OCI-LY7 (cell line): ENCODE measurements around the gene SETD1B. TPM values are rescaled to one million over a fixed set of nuclear protein-coding genes. Genes with fewer than 3 reads are reported as not detected.

Source experiments
- BruUV-seq: library from RNA; stranded (reverse); fragments of 400-500 nt; replicated peaks from 2 replicates; lab custom pipeline; 2021; lab: Mats Ljungman, UMichigan
- CTCF ChIA-PET: fragments of 300-600 bp; sonication (Branson Sonifier 250); formaldehyde crosslinking; loops from one replicate; lab custom pipeline; 2022; ENCODE audit warnings: antibody characterized with exemption; ENCODE audit not compliant: unreplicated experiment; lab: Charles Lee
- POLR2A ChIA-PET: fragments of 300-600 bp; sonication (Branson Sonifier 250); formaldehyde crosslinking; loops from one replicate; lab custom pipeline; 2022; ENCODE audit warnings: antibody characterized with exemption; lab: Charles Lee
- DNase-seq: peaks from one replicate; pipeline ENCODE4 v3.0.0-alpha.2; 2015; ENCODE audit warnings: low spot score
- H2AFZ ChIP-seq: fragments of 200-600 bp; sonication (generic), shearing (Covaris generic); 2 replicates; pipeline ENCODE4 v1.6.1; 2014; ENCODE audit warnings: mild to moderate bottlenecking, antibody characterized with exemption, low read length, moderate library complexity
- H3K27ac ChIP-seq: fragments of 200-600 bp; sonication (generic); 2 replicates; pipeline ENCODE4 v1.5.1; 2014; ENCODE audit warnings: mixed run types, low read depth, mild to moderate bottlenecking, moderate library complexity, low read length, inconsistent platforms; ENCODE audit not compliant: poor library complexity, severe bottlenecking
- H3K36me3 ChIP-seq: fragments of 200-600 bp; sonication (generic); 2 replicates; pipeline ENCODE4 v1.6.1; 2014; ENCODE audit warnings: mild to moderate bottlenecking, antibody characterized with exemption, low read length, moderate library complexity, mixed read lengths; ENCODE audit not compliant: insufficient read depth
- H3K4me1 ChIP-seq: fragments of 200-600 bp; sonication (generic); 2 replicates; pipeline ENCODE4 v1.5.1; 2014; ENCODE audit warnings: mild to moderate bottlenecking, low read length; ENCODE audit not compliant: insufficient read depth, poor library complexity, severe bottlenecking
- H3K4me2 ChIP-seq: fragments of 200-600 bp; sonication (generic); 2 replicates; pipeline ENCODE4 v1.6.1; 2014; ENCODE audit warnings: mild to moderate bottlenecking, low read length
- H3K4me3 ChIP-seq: fragments of 200-600 bp; sonication (generic); 2 replicates; pipeline ENCODE4 v1.5.1; 2014; ENCODE audit warnings: mild to moderate bottlenecking, low read depth, low read length; ENCODE audit not compliant: poor library complexity, severe bottlenecking
- H3K79me2 ChIP-seq: fragments of 200-600 bp; sonication (generic); 2 replicates; pipeline ENCODE4 v1.6.1; 2016; ENCODE audit warnings: low read depth, mild to moderate bottlenecking, low read length, moderate library complexity, mixed read lengths; ENCODE audit not compliant: insufficient read depth
- H3K9me2 ChIP-seq: fragments of 200-600 bp; sonication (generic); 2 replicates; pipeline ENCODE4 v1.6.1; 2016; ENCODE audit warnings: mild to moderate bottlenecking, low read length, mixed read lengths; ENCODE audit not compliant: insufficient read depth
- H3K9me3 ChIP-seq: fragments of 200-600 bp; sonication (generic); 2 replicates; pipeline ENCODE4 v1.6.1; 2014; ENCODE audit warnings: mild to moderate bottlenecking, mixed run types, low read length, mixed read lengths
- H4K20me1 ChIP-seq: fragments of 200-600 bp; sonication (generic); 2 replicates; pipeline ENCODE4 v1.6.1; 2014; ENCODE audit warnings: mild to moderate bottlenecking, antibody characterized with exemption, low read length, moderate library complexity, mixed read lengths; ENCODE audit not compliant: insufficient read depth
- CTCF ChIP-seq: fragments of 200-600 bp; sonication (generic); conservative IDR thresholded peaks from 2 replicates; pipeline ENCODE4 v1.5.1; 2014; ENCODE audit warnings: mild to moderate bottlenecking, antibody characterized with exemption, low read length, moderate library complexity, mixed read lengths
- EZH2phosphoT487 ChIP-seq: fragments of 200-600 bp; sonication (generic); IDR thresholded peaks from 2 replicates; pipeline ENCODE4 v1.6.1; 2018; ENCODE audit warnings: low read depth, borderline replicate concordance, mild to moderate bottlenecking, mixed run types, antibody characterized with exemption, low read length, moderate library complexity, mixed read lengths
- intact Hi-C: fragments of 100-400 bp; cut with micrococcal nuclease; formaldehyde crosslinking; loops from one replicate; pipeline ENCODE4 v1.10.0; 2022; ENCODE audit not compliant: unreplicated experiment
- total RNA-seq, 2 experiments: library from RNA; depleted of rRNA in 1 of 2; stranded (reverse); fragments of >200 nt in 1 of 2; shearing (Covaris generic) in 1 of 2; gene quantifications; 2 replicates each; pipeline ENCODE4 v1.2.3, GENCODE V29; 2014 to 2022

SETD1B gene
- total RNA-seq, 2 experiments from 2014 or later: 4.7 to 22.5 TPM

- no TSS peak for BruUV-seq
- Histone ChIP-seq H3K9me2 (no peaks in the 10 kb centered on the region), H3K4me2 (no peak overlapping the region), H3K79me2 (peaks cover 27% of the 10 kb centered on the region; the same call in 1 of the 2 replicates), H4K20me1 (peaks cover 6% of the 10 kb centered on the region; the same call in 1 of the 2 replicates), H3K4me3 (no peak overlapping the region), H3K4me1 (peaks cover 56% of the 10 kb centered on the region), H3K9me3 (no peaks in the 10 kb centered on the region), H3K27ac (no peak overlapping the region), H3K36me3 (peaks cover 39% of the 10 kb centered on the region), H2AFZ (no peak overlapping the region)
- TF ChIP-seq CTCF (no peak), EZH2phosphoT487 (no peak)
- CTCF ChIA-PET: interaction anchor here (1.7 kb wide), 1 partner anchor 29 kb away, joined by 4 read pairs; no protein-coding TSS in a partner anchor
- intact Hi-C loops: no loop called here
- no peak for DNase-seq
- POLR2A ChIA-PET: no interaction called here
Observed at GRCh38 chr12:121808623-121809022, 4.8 kb downstream of the SETD1B start.

GRCh38 chr12:121809712-121810116, 5.9 kb downstream of the SETD1B start:
- no TSS peak for BruUV-seq
- H3K4me2 ChIP-seq: no peak overlapping the region
- peaks cover 30% of the 10 kb centered on the region; the same call in 1 of the 2 replicates for H3K79me2 ChIP-seq
- peaks cover 6% of the 10 kb centered on the region; the same call in 1 of the 2 replicates for H4K20me1 ChIP-seq
- POLR2A ChIA-PET: no interaction called here
- intact Hi-C loops: no loop called here
- H3K9me2 ChIP-seq: no peaks in the 10 kb centered on the region
- H3K4me3 ChIP-seq: no peak overlapping the region
- H3K9me3 ChIP-seq: no peaks in the 10 kb centered on the region
- CTCF ChIA-PET: interaction anchor here (1.7 to 2.9 kb wide), 2 partner anchors 16 to 28 kb away, joined by 4 to 13 read pairs; partner anchors contain the start of gene RHOF
- peaks cover 56% of the 10 kb centered on the region for H3K4me1 ChIP-seq
- TF ChIP-seq EZH2phosphoT487: no peak
- TF ChIP-seq CTCF: no peak
- H3K27ac ChIP-seq: no peak overlapping the region
- peaks cover 47% of the 10 kb centered on the region for H3K36me3 ChIP-seq
- no peak overlapping the region for H2AFZ ChIP-seq
- no peak for DNase-seq

GRCh38 chr12:121810234-121810817, 6.5 kb downstream of the SETD1B start:
- no peak overlapping the region for H3K4me3 ChIP-seq
- CTCF ChIA-PET: interaction anchor here (1.4 to 2.9 kb wide), 3 partner anchors 16 to 28 kb away, joined by 3 to 13 read pairs (median 4); partner anchors contain the start of gene RHOF
- DNase-seq: no peak
- intact Hi-C loops: no loop called here
- H3K9me2 ChIP-seq: no peaks in the 10 kb centered on the region
- POLR2A ChIA-PET: interaction anchor here (1.1 to 2.8 kb wide), 3 partner anchors 8 to 28 kb away, joined by 4 to 19 read pairs (median 10); partner anchors contain the start of gene RHOF
- H3K27ac ChIP-seq: peak overlapping the region; percentile 62
- no peak for TF ChIP-seq CTCF
- TF ChIP-seq EZH2phosphoT487: no peak
- peaks cover 53% of the 10 kb centered on the region for H3K36me3 ChIP-seq
- H3K79me2 ChIP-seq: peaks cover 24% of the 10 kb centered on the region; the same call in 1 of the 2 replicates
- peaks cover 56% of the 10 kb centered on the region for H3K4me1 ChIP-seq
- peak overlapping the region; percentile 92 for H3K4me2 ChIP-seq
- no peak overlapping the region for H2AFZ ChIP-seq
- BruUV-seq: TSS peak; percentile 42
- peaks cover 6% of the 10 kb centered on the region; the same call in 1 of the 2 replicates for H4K20me1 ChIP-seq
- H3K9me3 ChIP-seq: no peaks in the 10 kb centered on the region
